ENCODE measurements around the gene MYRFL.
A peak's percentile ranks its signal among the peaks of the same experiment; 100 is the strongest.

MYRFL gene

DNA sequence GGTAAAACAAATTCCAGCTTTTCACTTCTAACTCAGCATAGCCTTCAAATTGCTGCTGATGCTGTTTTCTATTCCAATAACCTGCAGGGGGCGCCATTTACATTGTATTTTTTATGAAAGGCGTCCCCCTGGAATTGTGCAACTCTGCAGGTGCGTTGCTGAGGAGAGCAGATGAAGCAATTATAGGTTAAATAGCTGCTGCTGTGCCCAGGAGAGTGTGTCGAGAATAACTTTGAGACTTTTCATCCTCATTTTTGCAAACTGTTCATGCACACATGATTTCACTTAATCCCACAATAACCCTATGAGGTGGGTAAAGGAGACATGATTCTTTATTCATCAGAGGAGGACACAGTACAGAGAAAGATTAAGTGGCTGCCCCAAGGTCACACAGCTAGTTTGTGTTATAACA lies 75.7 kb downstream of the MYRFL start:
- DNase-seq: peak; percentile 65

DNA sequence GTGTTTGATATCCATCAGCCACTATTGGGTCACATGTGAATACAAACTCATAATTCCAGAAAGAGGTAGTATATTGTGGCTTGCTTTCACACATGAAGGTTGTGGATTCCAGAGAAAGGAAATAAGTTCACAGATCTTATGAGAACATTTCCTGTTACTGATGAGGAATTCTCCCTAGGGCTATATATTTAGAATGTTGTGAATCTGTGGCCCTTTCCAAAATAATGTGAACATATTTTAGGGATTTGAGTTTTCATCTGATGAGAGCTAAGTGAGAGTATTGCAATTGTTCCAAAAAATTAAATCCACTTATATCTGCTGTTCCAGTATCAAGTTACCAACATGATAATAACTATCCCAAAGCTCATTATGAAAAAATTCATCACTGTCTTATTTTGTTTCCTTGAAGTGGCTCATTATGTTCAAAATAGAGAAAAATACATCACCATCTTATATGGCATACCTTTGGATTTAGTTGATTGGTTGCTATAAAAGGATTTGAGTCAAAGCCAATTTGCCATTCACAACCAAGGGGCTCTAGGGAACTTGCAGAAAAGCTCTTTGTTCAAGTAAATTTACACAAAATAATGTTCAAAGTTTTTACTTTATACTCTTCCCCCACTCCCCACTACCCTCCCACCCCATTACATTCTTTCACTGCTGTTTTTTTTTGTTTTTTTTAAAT lies 76.3 kb downstream of the MYRFL start:
- DNase-seq: no peak

DNA sequence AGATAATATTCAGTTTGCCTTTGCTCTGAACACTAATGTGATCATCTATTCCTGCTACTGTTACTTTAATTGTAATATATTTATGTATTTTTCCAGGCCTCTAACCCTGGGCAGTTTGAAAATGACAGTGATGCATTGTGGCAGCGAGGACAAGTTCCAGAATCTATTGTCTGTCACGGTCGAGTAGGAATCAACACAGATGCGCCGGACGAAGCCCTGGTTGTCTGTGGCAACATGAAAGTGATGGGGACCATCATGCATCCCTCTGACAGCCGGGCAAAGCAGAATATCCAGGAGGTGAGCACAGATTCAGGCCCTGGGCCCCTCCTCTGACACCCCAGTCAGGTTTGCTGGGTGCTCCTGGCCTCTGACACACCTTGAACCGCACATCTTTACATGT lies 78.5 kb downstream of the MYRFL start:
- no peak for DNase-seq

DNA sequence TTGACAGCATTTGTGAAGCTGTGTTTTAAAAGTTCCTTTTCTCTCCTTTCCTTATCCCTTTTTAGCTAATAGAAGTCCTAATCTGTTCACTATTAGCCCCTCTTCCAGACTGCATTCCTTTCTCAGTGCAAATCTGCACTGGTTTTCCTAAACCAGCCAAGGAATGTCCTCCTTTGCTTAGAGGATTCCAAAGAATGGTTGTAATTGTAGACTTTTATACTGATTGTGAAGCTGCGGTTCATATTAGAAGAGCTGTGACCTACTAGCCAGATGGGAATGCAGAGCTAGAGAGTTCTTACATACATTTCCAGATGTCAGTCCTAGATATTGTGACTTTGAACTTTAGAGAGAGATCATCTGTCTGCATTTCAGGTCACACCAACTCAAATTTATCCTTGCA lies 79.8 kb downstream of the MYRFL start:
- no peak for DNase-seq

DNA sequence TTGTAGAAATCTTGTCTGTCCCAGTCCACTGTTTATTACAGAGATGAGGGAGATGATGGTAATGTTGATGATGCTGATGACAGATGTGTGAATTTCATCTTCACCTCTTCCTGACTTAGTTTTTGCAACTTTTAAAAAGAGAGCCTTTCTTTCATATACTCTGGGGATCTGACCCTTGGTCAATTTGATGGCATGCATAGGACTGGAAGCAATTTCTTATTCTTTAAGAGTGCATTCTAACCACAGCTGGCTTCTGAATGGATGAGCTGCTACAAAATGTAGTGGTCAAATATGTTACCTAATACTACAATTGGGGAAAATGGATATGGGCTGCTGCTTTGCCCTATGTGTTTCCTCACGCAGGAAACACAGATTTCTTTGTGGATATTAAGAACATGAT lies 80.8 kb downstream of the MYRFL start:
- DNase-seq: no peak

DNA sequence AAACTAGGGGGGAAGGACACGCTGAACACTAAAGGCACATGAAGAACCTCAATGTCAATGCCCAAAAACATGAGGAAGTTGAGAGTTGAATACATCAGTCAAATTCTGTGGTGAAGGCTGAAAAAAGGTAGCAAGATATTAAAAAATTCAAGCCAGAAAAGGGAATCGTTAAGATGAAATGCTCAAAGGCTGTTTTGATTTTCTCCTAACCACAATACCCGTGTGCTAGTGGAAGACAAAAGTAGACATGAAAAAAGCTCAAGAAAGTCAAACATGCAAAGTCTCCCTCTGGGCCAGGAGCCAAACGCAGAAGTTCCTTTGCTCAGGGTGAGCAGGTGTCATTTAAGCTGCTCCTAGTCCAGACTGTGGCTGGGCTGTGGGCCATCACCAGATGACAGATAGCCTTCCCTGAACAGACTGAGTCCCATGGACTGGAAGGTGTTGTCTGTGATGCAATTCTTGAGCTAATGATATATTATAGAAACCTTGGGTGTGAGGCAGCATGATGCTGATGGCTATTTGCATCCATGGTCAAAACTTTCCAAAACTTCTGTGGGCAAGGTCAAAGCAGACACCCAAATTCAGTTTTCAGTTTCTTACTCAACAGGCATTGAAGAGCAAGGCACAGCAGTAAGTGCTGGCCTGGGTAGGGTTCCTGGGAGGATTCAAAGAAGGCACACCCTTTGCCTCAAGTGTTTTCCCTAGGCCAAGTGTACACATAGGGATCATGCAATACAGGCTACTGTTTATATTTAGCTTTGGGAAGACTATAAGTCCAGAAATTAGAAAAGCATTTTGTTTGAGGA lies 81.6 kb downstream of the MYRFL start:
- DNase-seq: no peak

DNA sequence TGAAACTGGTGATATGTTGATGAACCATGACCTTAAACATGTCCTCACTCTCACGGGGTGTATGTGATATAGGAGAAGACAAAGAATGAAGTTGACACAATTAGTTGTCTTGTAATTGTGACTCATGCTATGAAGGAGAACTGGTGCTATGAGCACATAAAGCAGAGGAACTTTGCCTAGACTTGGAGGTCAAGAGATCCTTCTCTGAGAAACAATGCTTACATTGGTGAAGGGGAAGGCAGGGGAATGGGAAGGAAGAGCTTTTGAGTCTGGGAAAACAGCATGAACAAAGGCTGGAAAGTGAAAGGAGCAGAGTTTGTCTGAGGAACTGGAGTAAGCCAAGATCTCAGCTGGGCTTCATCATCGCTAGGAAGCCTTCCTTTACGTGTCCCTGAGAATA lies 83.2 kb downstream of the MYRFL start:
- no peak for DNase-seq

DNA sequence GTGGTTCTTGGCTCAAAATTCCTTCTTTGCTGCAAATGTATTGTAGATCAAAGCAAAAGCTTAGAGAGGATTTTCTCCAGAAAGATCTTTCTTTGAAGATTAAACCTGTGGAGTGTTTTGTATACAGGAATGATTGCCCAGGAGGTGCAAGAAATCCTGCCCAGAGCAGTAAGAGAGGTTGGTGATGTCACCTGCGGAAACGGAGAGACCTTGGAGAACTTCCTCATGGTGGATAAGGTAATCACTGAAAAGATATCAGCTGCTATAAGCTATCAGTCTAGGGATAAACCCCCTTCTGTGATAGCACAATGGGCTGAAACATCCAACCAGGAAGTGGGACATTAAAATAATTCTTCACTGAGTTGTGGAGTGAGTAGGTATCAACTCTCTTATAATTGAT lies 85.7 kb downstream of the MYRFL start:
- DNase-seq: no peak

DNA sequence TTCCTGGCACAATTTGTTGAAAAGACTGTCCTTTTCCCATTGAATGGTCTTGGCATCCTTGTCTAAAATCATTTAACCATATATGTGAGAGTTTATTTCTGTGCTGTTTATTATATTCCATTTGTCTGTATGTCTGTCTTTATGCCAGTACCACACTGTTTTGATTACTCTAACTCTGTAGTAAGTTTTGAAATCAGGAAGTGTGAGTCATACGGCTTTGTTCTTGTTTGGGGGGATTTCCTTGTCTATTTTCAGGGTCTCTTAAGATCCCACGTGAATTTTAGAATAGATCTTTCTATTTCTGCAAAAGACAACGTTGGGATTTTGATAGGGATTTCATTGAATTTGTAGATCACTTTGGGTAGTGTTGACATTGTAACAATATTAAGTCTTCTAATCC lies 88.5 kb downstream of the MYRFL start:
- DNase-seq: no peak

DNA sequence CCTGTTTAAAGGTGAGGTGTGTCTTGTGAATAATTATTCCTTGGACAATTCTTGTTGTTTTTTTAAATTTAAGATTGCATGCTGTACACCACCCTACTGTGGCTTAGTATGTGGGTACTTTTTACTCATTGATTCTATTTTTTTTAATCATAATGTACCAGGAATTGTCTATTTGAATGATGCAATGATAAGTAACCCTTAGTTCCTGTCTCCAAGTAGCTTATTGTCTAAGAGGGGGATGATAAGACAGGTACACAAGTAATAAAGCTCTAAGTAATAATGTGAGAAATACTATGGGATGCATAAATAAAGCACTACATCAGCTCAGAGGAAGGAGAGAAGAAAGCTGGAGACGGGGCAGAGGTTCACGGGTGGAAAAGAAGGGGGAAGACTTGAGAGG lies 90.9 kb downstream of the MYRFL start:
- DNase-seq: no peak

DNA sequence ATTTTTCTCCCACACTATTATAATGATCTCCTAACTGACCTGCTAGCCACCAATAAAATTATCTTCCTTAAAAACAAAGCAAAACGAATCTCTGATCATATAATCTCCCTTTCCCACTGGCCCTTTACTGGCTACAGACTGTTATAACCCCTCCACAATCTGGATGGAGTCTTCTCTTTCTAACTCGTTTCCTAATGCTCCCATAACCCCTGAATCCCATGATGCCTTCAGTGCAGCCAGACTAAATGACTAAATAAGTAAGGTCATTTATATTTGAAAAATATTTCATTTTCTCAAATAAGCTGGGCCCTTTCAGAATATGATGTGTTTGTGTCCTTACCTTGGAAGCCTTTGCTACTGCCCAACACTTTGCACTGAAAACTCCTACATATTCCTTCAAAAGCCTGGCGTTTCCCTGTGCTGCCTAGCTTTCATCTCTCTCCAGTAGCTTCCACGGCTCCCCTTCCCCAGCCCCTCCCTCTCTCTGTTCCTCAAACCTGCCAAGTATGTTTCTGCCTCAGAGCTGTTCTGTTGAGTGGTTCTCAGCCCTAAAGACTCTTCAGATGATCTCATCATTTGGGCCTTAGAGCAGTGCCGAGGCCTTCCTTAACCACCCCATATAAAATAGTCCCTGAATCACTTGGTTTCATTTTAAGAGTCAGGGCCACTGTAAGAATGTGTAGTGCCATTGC lies 91.7 kb downstream of the MYRFL start:
- no peak for DNase-seq

DNA sequence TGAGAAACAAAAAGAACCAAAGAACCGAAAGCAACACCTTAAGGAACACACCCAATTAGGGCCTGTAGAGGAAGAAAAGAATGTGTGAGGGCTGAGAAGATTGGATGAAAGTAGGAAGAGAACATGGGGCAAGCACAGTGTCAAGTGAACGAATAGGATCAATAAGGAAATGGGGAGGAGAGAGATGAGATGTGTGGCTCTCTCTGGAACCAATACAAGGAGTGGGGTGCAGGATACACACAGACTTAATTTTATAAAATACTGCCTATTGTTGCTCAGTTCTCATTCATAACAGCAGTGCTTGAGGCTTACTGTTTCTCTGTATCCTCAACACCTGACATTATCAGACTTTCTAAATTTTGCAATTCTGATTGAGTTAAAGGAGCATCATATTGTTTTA lies 93.3 kb downstream of the MYRFL start:
- DNase-seq: no peak

DNA sequence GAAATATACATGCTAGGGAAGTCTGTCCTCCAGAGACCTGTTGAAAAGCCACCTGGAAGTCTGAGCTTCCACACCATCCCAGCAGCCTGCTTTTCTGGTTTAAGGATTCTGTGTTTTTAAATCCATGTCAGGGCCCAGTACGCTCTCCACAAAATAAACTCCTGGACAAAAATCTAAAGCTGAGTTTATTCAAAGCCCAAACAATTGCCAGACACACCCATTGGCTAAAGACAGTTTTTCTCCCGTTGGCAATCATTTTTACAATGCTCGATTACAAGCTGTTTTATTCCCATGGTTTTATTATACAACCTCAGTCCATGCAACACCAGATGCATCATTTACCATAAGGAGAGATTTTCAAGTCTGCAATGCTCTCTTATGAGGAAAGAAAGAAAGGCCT lies 94.5 kb downstream of the MYRFL start:
- no peak for DNase-seq

DNA sequence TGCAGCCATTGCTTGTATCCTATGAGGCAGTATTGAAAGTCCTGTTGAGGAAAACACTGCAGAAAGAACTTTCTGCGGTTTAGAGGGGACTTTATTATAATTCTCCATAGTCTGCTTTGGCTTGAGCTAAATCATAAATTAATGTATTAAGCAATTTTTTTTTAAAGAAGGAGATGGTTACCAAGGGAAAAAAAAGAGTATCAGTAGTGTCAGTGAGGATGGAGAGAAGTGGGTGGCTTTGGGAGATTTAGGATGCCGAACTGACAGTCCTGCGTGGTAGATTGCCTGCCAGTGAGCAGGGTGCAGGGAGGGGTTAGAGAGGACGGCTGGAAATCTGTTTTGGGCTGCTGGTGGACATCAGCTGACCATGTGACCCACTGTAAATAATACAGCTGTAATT lies 96.8 kb downstream of the MYRFL start:
- no peak for DNase-seq

DNA sequence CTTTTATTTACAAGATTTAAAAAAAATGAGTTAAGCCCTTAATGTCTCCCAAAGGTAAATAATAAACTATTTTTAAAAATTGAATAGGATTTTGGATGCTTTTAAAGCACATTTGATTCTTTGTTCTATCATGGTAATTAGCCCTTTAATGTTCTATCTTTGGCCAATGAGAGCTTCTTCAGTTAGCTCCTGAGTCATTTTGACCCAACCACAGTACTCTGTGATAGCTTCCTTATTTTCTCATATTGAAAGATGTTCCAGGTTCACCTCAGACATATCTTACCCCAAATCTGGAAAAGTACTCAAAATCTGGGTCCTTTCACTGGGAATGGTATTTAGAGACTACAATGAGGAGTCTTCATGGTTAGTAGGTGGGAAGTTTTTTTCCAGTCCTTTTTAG lies 98.0 kb downstream of the MYRFL start:
- no peak for DNase-seq

DNA sequence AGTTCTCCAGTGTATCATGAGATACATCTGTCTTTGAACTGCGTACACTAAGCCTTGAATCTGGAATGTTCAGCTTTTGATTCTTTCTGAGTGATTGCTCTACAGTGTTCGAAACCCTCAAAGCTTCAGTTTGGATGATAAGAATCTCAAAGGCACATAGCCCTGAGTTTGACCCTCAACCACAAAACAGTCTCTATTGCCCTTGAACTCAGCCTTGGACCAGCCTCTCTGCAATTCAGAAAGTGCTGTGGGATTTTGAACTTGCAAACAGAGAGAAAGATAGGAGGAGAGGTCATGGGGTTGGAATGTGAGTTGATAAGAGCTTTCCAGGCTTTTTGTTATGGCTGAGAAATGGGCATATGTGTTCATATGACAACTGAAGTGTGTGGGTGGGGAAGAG lies 100.3 kb downstream of the MYRFL start:
- no peak for DNase-seq

DNA sequence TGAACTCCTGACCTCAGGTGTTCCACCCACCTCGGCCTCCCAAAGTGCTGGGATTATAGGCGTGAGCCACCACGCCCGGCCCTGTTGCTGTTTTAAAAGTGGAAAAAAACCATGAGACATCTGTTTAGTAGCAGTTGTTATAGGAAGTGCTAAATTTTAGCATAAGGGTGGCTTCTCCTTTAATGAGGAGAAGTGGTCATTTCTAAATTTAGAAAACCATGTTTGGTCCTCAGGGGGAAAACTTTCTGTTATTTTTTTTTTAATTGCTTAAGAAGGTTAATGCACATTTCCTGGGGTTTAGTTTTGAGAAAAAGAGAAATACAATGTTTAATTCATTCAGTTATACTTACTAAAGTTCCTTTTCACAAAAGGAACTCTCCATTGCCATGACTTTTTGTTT lies 102.1 kb downstream of the MYRFL start:
- DNase-seq: no peak

DNA sequence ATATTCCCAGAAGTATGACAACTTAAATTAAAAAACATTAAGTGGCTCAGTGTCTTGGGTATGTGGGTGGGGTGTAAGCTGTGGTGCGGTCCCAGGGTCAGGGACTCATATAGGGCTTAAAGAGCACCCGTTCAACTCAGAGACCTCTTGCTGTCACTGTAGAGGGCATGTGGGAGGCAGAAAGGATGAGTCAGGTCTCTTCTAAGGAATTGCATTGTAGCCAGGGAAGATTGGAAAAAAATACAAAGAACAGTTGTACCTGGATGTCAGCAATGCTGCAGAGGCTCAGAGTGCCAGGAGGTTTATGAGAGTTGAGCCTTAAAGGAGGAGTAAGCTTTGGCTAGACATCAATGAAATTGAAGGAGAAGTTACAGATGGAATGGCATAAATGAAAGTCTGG lies 104.1 kb downstream of the MYRFL start:
- DNase-seq: no peak

DNA sequence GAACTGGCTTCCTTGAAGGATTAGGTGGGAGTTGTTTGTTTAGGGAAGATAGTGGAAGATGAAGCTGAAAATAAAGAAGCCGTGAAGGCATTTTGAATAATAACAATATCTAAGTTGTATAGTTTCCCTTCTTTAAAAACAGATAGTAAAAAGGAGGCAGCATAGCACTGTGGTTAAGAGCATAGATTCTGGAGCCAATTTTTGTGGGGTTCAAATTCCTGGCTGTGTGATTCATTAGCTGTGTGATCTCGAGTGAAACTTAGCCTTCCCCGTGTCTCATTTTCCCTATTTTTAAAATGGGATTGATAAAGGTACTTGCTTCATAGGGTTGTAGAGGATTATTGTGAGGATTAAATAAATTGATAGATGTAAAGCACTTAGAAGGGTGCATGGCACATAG lies 104.5 kb downstream of the MYRFL start:
- DNase-seq: no peak

DNA sequence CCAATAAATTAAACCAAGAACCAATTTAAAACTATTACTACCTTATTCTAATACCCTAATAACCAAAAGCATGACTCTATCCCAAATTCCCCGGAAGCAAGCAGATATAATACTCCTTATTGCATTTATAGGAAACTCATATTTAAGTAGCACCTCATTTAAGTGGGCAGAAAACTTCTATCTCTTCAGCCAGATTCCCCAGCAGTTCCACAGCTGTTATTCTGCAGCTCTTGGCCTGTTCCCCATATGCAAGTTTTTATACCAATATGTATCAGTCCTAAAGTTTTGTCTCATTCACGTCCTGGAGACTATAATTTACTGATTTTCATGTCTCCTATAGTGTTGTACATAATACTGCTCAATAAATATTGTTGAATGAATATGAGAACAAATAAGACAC lies 106.5 kb downstream of the MYRFL start:
- DNase-seq: no peak

DNA sequence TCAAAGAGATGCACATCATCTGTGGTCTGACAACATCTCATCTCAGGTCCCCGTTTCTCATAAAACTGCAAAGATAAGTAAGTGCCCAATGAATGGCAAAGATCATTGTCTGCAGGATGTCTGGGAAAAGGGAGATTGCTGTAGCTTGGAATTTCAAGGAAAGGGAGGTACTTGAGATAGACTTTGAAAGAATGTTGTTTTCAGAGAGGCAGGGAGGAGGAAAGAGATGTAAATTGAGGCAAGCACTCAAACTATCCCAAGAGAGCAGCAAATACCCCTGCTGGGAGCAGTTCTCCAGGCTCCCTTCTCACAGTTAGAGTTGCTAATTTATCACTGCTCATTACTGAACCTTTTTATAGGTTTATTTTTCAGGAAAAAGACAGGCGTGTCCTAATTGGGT lies 107.1 kb downstream of the MYRFL start:
- no peak for DNase-seq

DNA sequence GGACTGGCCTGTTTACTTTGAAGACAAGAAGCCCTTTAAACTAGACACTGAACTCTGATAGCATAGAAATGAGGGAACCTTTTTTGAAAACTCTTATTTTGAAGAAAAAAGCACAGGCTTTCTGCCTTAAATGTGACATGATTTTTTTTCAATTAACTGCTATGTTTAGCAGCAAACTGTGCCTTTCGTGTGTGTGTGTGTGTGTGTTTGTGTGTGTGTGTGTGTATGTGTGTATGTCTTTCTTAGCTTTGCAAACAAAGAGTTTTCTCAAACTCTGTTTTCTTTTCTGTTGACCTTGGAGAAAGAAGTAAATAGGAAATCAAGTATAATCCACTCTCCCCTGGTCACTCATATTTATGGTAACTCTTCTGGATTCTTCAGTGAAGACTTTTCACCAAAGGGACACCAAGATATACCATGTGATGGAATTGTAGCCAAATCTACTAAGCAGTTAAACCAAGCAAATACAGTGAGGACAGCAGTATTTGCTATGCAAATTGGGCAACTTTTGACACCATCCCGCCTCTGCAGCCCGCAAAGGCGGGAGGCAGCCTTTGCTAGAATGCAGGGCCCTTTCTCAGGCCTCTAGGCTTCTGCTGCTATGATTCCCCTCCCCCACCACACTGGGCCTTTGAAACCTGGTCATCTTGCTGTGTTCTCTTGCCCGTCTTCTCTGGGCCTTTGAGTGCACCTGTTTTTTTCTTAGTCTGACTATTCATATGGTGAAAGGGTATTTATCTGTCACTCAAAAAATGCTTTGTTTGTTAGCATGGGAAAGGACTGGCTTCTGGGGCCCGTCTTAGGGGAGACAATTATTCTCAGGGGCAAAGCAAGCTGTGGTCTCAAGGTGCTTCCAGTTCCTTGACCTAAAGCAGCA lies 107.9 kb downstream of the MYRFL start:
- DNase-seq: no peak

DNA sequence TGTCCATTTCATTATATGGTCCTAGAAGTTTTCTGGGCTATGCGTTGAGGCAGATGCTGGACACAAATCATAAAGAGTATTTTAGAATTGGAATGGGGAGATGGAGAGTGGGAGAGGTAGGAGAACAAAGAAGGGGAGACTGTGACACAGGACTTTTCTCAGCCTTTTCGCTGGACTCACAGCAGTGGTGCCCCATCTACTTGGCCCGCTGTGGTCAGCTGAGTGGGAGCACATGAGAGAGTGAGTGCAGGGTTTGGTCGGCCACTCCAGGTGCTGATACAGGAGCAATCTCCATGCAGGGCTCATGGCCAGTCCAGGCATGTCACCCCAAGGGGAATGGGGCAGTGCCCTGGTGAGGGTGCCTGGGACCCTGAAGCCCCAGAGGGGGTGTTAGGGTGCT lies 109.0 kb downstream of the MYRFL start:
- DNase-seq: no peak

Measured in CD4-positive, alpha-beta T cell treated with Interleukin-10 for 1 hour (primary cell).